ENCODE measurements around the gene ITGA6.

Gene ITGA6

DNA sequence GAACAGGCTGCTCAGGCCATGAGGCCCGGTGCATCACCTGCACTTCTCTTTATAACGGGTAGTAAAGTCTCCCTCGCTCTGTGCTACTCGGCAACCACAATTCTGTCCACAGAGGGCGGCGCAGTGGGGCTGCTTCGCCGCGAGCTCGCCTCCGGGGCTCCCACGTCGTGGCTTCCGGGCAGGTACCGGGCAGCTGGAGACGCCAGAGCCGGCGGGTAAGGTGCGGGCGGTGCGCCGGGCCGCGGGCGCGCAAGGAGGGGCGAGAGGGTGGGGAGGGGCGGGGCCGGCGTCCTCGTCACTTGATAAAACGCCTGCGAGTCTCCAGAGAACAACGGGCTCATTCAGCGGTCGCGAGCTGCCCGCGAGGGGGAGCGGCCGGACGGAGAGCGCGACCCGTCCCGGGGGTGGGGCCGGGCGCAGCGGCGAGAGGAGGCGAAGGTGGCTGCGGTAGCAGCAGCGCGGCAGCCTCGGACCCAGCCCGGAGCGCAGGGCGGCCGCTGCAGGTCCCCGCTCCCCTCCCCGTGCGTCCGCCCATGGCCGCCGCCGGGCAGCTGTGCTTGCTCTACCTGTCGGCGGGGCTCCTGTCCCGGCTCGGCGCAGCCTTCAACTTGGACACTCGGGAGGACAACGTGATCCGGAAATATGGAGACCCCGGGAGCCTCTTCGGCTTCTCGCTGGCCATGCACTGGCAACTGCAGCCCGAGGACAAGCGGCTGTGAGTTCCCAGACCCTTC is at the start of gene ITGA6:
TSS of gene ITGA6 (plus strand) at position 331 of the 734 bp plus-strand sequence.
- peak; percentile 75 for DNase-seq

DNA sequence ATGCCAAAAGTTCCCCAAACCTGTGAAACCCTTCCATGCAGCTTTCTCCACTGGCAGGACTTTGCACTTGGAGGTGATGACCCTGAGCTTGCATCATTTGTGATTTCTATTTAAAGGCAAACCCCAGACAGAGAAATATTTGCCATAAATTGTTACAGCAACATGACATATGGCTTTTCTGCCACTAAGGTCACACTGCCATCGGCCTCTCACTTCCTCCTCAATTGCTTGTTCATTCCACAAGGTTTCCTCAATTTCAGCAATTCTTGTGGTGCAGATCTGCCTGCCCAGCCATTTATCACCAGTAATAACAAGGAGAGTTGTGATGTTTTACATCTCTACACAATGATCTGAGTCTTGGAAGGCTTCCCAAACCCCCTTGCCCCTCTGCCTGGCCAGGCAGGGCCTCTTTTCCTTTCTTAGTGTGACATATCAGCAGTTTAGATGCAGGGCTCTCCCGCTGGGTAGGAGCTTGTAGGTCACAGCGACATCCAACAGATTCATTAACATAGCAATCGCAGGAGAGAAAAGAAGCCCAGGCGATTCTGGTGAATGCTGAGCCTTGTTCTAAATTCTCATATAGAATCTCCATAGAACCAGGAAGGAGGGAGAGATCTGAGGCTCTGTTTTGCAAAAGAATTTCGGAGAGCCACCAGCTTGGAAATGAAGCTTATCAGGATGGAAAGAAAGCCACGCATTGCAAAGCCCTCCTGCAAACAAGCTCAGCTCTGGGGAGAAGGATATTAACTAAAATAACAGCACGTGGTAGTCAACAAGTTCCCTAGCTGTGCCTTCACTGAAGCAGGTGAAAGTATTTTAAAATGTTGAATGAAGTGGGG is 46.7 kb upstream of the ITGA6 start:
- no peak for DNase-seq

GRCh38 chr2:172381275-172382027 is 45.9 kb upstream of the ITGA6 start:
- no peak for DNase-seq

DNA sequence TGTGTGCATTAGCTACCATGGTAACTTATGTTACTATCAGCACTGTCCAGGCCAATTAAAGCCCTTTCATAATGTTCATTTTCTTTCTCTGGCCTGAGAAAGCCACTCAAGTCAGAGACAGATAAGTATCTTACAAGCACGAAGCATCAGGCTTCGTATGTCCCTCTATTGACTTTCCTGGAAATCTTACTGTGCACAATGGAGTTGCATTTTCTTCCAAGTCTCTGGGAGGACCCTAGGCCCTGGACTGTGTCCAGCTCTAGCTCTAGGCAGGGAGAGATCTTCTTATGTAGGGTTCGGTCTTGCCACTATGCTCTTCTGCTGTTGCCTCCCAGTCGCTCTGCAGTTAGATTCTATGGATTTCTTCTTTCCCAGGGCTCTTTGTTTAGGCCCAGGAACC is 40.0 kb upstream of the ITGA6 start:
- no peak for DNase-seq

DNA sequence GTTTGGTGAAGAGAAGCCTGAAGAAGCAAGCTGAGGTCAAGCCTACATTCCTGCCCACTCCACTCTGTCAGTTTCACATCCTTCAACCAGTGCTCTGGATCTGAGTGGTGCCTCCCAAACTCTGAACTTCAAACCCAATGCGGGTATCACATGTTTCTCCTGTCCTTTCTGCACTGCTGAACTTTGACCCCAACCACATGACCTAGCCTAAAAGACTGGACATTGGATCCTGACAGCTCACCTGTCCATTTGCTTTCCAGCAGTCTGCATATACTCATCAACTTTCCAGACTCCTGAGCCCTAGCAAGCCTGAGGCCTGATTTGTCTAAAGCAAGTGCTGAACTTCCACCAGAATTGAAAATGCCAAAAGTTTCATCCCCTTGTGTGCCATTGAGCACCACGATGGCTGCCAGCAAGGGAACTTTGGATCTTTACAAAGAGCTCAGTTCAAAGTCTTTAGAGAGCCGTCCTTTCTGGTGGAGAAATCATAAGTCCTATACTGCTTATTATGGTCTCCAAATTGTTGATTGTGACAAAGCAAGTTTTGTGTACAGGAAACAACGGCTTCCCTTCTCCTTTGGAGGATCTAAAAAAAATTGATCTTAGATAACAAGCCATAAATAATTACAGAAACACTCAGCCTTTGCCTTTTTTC is 37.6 kb upstream of the ITGA6 start:
- DNase-seq = no peak

DNA sequence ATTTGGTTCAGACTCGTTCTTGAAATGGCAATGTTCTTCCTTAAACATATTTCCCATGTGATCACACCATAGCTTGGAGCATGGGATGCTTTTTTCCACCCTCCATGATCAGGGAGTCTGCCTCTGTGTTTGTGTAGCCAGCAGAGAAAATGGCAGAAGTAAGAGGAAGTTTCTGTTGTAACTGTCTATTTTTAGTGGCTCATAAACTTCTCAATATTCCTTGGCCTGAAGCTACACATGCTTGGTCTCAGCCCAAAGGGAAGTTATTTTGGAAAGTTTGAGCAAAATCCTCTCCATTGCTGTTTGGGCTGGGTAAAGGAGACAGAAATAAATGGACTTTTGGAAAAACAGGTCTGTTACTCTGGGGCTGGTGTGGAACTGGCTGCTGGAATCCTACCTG is 33.4 kb upstream of the ITGA6 start:
- no peak for DNase-seq

DNA sequence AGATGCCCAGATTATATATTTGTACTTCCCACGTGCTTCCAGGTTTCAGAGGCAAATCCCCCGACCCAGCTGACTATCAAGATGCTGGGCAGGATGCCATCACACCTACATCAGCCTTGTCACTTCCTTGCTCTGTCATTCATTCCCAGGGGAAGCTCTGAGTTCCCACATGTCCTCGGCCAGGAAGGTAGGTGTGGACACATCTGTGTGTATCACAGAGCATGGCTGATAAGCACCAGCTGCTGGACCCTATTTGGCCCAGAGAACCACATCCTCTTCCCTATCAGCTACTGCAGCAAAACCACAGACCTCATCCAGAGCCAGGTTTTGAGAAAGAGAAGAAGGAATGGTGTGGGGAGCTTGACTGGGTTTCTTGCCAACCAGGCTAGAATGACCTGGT is 31.9 kb upstream of the ITGA6 start:
- DNase-seq = no peak

- DNase-seq = no peak
Measured at GRCh38 chr2:172397148-172397834, 30.1 kb upstream of the ITGA6 start.

DNA sequence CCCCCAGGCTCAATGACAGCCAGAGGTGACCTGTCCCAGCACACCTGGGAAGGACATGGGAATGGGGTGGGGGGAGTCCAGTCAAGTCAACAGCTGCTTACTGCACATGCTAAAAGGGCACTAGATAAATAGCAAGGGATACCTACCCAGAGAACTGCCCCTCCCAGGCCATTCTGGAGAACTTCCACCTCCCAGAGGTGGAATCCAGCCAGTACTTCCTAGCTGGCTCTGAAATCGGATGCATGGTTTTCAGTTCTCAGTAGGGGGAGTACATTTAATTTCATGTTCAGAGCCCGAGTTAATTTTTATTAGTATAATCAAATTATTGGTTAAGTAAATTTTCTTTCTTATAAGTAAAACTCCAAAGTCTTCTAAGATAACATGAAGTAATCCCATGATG is 28.9 kb upstream of the ITGA6 start:
- DNase-seq = no peak

DNA sequence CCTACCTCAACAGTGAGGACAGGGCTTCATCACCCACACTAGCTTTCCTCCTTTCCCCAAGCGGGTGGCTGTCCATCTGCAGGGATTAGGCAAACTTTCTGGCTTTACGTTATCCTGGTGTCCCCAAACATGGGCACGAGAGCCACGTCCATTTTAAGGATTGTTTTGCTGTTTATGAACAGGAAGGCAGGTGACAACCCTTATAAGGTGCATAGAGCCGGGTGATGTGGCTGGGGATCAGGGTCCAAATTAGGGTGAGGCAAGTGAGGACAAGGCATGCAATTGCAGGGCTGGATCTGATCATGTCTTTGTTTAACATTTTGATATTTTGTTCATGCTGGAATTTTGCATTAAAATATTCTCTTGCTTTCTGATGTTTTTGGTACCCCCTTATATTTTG is 27.6 kb upstream of the ITGA6 start:
- no peak for DNase-seq

DNA sequence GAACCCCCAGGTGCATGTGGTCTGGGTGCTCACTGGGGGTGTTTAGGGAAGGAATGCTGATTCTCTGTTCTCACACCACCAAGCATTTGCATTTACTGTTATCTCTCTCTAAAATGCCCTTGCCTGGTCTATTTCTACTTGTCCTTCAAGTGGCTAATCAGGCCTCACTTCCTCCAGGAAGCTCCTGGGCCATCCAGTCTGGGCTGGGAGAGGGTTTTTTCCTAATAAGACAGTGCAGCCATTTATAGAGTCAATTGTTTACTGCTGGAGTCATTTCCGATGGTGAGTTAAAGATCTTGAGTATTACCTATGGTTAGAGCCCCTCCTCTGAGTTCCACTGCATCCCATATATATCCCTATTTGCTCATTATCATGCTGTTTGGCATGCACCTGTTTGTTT is 25.2 kb upstream of the ITGA6 start:
- no peak for DNase-seq

DNA sequence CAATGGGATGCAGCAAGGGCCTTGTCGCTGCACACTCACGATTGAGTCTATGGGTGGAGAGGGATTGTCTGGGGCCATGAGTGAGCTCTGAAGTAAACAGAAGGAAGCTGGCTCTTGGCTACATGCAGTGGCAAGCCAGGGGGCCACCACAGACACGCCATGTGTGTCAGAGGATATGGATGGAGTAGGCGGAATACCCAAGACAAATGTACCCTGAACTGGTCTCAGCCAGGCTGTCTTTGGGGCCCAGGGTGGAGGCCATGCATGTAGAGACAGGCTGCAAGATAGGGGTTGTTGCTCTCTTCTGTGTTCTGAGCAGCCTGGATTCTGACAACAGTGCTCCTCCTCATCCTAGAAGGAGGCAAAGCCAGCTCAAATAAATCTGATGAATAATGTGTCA is 24.0 kb upstream of the ITGA6 start:
- DNase-seq = no peak

DNA sequence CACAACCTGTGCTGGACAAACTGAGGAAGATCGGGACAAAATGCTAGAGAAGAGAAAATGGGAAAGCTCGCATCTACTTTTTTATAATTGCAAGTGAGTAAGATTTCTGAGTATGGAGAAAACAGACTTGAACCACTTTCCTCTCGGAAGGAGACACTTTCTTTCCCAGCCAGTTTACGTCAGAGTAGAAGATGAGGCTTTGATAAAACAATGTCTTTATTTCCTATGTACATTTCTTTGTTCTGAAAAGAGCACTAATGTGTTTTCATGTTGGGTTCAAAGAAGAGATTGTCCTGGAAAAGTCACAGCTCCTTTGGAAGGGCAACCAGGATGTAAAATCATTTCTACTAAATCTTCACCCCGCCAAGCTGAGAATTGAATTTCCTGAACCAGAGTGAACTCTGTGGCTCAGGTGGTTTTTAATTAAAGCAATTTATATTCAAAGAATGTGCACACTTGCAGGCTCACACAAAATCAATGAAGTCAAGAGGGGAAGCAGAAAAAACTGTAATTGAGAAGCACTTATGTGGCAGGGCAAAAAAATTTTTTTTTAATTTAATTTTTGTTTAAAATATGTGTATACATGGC is 23.4 kb upstream of the ITGA6 start:
- no peak for DNase-seq

- no peak for DNase-seq
Measured at GRCh38 chr2:172404824-172405223, 22.6 kb upstream of the ITGA6 start.

GRCh38 chr2:172405673-172406072 is 21.7 kb upstream of the ITGA6 start:
- DNase-seq = no peak

GRCh38 chr2:172408143-172408766 is 19.1 kb upstream of the ITGA6 start:
- no peak for DNase-seq

DNA sequence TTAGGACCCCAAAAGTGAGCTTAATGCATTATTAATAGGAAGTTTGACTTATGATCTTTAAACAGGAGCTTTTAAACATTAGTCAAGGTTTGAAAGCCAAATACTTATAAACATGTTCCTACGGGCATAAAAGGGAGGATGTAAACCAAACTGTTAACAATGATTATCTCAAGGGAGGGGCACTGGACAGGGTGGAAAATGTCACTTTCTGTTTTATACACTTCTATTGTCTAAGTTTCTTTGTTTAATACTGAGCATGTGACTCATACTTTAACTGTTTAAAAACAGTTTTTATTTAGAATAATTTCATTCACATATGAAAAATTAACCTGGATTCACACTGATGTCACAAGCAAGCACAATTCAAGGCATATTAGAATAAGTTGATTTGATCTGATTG is 18.3 kb upstream of the ITGA6 start:
- no peak for DNase-seq

- no peak for DNase-seq
Measured at GRCh38 chr2:172412984-172413492, 14.3 kb upstream of the ITGA6 start.

DNA sequence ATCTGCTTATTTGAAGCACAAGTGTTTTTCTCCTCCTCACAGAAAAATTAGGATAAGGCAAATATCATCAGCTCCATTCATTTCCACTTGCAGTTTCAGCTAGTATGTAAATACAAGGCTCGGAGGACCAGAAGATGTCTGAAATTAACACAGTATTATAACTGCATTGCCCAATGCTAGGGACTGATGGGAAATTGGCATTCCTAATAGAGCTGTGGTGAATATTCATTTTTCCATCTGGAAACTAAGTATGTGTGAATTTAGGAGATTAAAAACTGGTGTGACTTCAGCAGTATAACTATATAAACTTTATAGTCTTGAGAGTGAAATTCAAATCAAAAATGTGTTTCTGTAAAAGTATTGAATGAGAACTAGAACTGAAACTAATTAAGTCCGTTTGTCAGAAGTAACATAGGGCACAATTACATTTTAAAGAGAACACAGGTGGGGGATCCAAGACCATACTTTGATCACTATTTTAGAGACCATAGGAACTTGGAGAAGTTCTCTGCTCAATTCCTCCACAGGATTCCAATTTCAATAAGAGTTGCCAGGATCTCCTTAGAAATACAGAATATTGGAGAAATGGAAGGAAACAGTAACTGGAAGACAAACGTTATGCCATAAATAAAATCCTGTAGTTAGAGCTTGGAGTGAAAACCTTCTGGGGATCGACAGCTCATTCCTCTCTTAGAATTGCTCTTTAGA is 12.1 kb upstream of the ITGA6 start:
- no peak for DNase-seq

DNA sequence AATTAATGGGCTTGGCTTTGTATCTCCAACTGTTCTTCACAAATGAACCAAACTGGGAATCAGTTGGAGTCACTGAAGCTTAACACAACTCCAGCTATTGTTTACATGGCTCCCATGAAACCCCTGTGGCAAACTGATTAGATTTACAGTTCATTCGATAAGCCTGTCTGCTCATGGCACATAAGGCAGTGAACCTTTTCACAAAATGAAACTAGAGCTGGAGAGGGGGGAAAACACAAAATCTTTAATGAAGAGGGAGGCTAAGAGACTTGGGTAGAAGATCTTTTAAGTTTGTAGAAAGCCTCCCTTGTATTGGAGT is 11.6 kb upstream of the ITGA6 start:
- no peak for DNase-seq
